ENCODE data around the gene SCN7A.

SCN7A gene

GRCh38 chr2:166424841-166425240 lies 69.2 kb downstream of the SCN7A start:
- no peak for DNase-seq (ENCODE audit: low read depth)
- no peak for TF ChIP-seq CTCF (IDR thresholded peaks at IDR 0.05; ENCODE audit: low read depth, low read length, missing control alignments)
- no peak overlapping the region for H3K4me3 ChIP-seq (ENCODE audit: low read depth, low read length)

GRCh38 chr2:166419616-166419934 lies 74.5 kb downstream of the SCN7A start:
- TF ChIP-seq CTCF (IDR thresholded peaks at IDR 0.05; ENCODE audit: low read depth, low read length, missing control alignments), result no peak
- no peak overlapping the region for H3K4me3 ChIP-seq (ENCODE audit: low read depth, low read length)
- no peak for DNase-seq (ENCODE audit: low read depth)

- no peak overlapping the region for H3K4me3 ChIP-seq (ENCODE audit: low read depth, low read length)
- no peak for DNase-seq (ENCODE audit: low read depth)
- no peak for TF ChIP-seq CTCF (IDR thresholded peaks at IDR 0.05; ENCODE audit: low read depth, low read length, missing control alignments)
These were observed 75.0 kb downstream of the SCN7A start for GRCh38 chr2:166418853-166419615.

- peak; percentile 18 for TF ChIP-seq CTCF (IDR thresholded peaks at IDR 0.05; ENCODE audit: low read depth, low read length, missing control alignments)
- no peak for DNase-seq (ENCODE audit: low read depth)
These were observed 76.4 kb downstream of the SCN7A start for GRCh38 chr2:166417669-166418068.

GRCh38 chr2:166413255-166413654 lies 80.8 kb downstream of the SCN7A start:
- no peak for TF ChIP-seq CTCF (IDR thresholded peaks at IDR 0.05; ENCODE audit: low read depth, low read length, missing control alignments)
- H3K4me3 ChIP-seq (ENCODE audit: low read depth, low read length), result no peak overlapping the region
- no peak for DNase-seq (ENCODE audit: low read depth)

More at GRCh38 chr2:166417669-166418068, 76.4 kb downstream of the SCN7A start:
- H3K4me3 ChIP-seq (ENCODE audit: low read depth, low read length), result no peak overlapping the region

GRCh38 chr2:166411473-166412230 lies 82.4 kb downstream of the SCN7A start:
- H3K4me3 ChIP-seq (ENCODE audit: low read depth, low read length), result no peak overlapping the region
- TF ChIP-seq CTCF (IDR thresholded peaks at IDR 0.05; ENCODE audit: low read depth, low read length, missing control alignments), result no peak
- no peak for DNase-seq (ENCODE audit: low read depth)
